ENCODE results near the gene TAGLN2.
A peak's percentile ranks its signal among the peaks of the same experiment; 100 is the strongest.

Gene TAGLN2

GRCh38 chr1:159935305-159935704 lies 10.0 kb upstream of the TAGLN2 start:
- H3K9ac ChIP-seq (ENCODE audit: low read depth, low read length): no peak overlapping the region
- H3K4me1 ChIP-seq (ENCODE audit: insufficient read depth, low read length): peaks cover 15% of the 10 kb centered on the region
- H3K9me3 ChIP-seq (ENCODE audit: control insufficient read depth, insufficient read depth, low read length): no peaks in the 10 kb centered on the region
- H3K36me3 ChIP-seq (ENCODE audit: insufficient read depth, low read length): no peaks in the 10 kb centered on the region

GRCh38 chr1:159934136-159935039 lies 9.1 kb upstream of the TAGLN2 start:
- no peaks in the 10 kb centered on the region for H3K9me3 ChIP-seq (ENCODE audit: control insufficient read depth, insufficient read depth, low read length)
- H3K9ac ChIP-seq (ENCODE audit: low read depth, low read length): no peak overlapping the region
- peaks cover 15% of the 10 kb centered on the region for H3K4me1 ChIP-seq (ENCODE audit: insufficient read depth, low read length)
- no peaks in the 10 kb centered on the region for H3K36me3 ChIP-seq (ENCODE audit: insufficient read depth, low read length)

GRCh38 chr1:159933347-159933746 lies 8.0 kb upstream of the TAGLN2 start:
- Histone ChIP-seq H3K9me3 (ENCODE audit: control insufficient read depth, insufficient read depth, low read length) (no peaks in the 10 kb centered on the region), H3K36me3 (ENCODE audit: insufficient read depth, low read length) (no peaks in the 10 kb centered on the region), H3K9ac (ENCODE audit: low read depth, low read length) (no peak overlapping the region), H3K4me1 (ENCODE audit: insufficient read depth, low read length) (peaks cover 15% of the 10 kb centered on the region)

GRCh38 chr1:159932296-159933285 lies 7.3 kb upstream of the TAGLN2 start:
- no peaks in the 10 kb centered on the region for H3K9me3 ChIP-seq (ENCODE audit: control insufficient read depth, insufficient read depth, low read length)
- H3K36me3 ChIP-seq (ENCODE audit: insufficient read depth, low read length): no peaks in the 10 kb centered on the region
- H3K4me1 ChIP-seq (ENCODE audit: insufficient read depth, low read length): peaks cover 11% of the 10 kb centered on the region
- no peak overlapping the region for H3K9ac ChIP-seq (ENCODE audit: low read depth, low read length)

- Histone ChIP-seq H3K4me1 (ENCODE audit: insufficient read depth, low read length) (peaks cover 3% of the 10 kb centered on the region), H3K36me3 (ENCODE audit: insufficient read depth, low read length) (no peaks in the 10 kb centered on the region), H3K9ac (ENCODE audit: low read depth, low read length) (no peak overlapping the region), H3K9me3 (ENCODE audit: control insufficient read depth, insufficient read depth, low read length) (no peaks in the 10 kb centered on the region)
Measured at GRCh38 chr1:159931795-159932173, 6.5 kb upstream of the TAGLN2 start.

GRCh38 chr1:159931101-159931794 lies 5.9 kb upstream of the TAGLN2 start:
- H3K36me3 ChIP-seq (ENCODE audit: insufficient read depth, low read length): no peaks in the 10 kb centered on the region
- no peaks in the 10 kb centered on the region for H3K9me3 ChIP-seq (ENCODE audit: control insufficient read depth, insufficient read depth, low read length)
- no peaks in the 10 kb centered on the region; the same call in 1 of the 2 replicates for H3K4me1 ChIP-seq (ENCODE audit: insufficient read depth, low read length)
- no peak overlapping the region for H3K9ac ChIP-seq (ENCODE audit: low read depth, low read length)

GRCh38 chr1:159930634-159931033 lies 5.3 kb upstream of the TAGLN2 start:
- Histone ChIP-seq H3K9me3 (ENCODE audit: control insufficient read depth, insufficient read depth, low read length) (no peaks in the 10 kb centered on the region), H3K9ac (ENCODE audit: low read depth, low read length) (no peak overlapping the region), H3K36me3 (ENCODE audit: insufficient read depth, low read length) (no peaks in the 10 kb centered on the region), H3K4me1 (ENCODE audit: insufficient read depth, low read length) (no peaks in the 10 kb centered on the region; the same call in 1 of the 2 replicates)

GRCh38 chr1:159930216-159930615 lies 4.9 kb upstream of the TAGLN2 start:
- Histone ChIP-seq H3K4me1 (ENCODE audit: insufficient read depth, low read length) (no peaks in the 10 kb centered on the region; the same call in 1 of the 2 replicates), H3K9ac (ENCODE audit: low read depth, low read length) (peak overlapping the region; percentile 55; the same call in 1 of the 2 replicates), H3K9me3 (ENCODE audit: control insufficient read depth, insufficient read depth, low read length) (no peaks in the 10 kb centered on the region), H3K36me3 (ENCODE audit: insufficient read depth, low read length) (no peaks in the 10 kb centered on the region)

- Histone ChIP-seq H3K9ac (ENCODE audit: low read depth, low read length) (peak overlapping the region; percentile 55; the same call in 1 of the 2 replicates), H3K9me3 (ENCODE audit: control insufficient read depth, insufficient read depth, low read length) (no peaks in the 10 kb centered on the region), H3K4me1 (ENCODE audit: insufficient read depth, low read length) (no peaks in the 10 kb centered on the region; the same call in 1 of the 2 replicates), H3K36me3 (ENCODE audit: insufficient read depth, low read length) (no peaks in the 10 kb centered on the region)
Measured at GRCh38 chr1:159929155-159930051, 4.1 kb upstream of the TAGLN2 start.

- Histone ChIP-seq H3K4me1 (ENCODE audit: insufficient read depth, low read length) (peaks cover 4% of the 10 kb centered on the region; the same call in 1 of the 2 replicates), H3K9ac (ENCODE audit: low read depth, low read length) (peak overlapping the region; percentile 55; the same call in 1 of the 2 replicates), H3K36me3 (ENCODE audit: insufficient read depth, low read length) (no peaks in the 10 kb centered on the region), H3K9me3 (ENCODE audit: control insufficient read depth, insufficient read depth, low read length) (no peaks in the 10 kb centered on the region)
Measured at GRCh38 chr1:159928491-159929050, 3.3 kb upstream of the TAGLN2 start.

- H3K9ac ChIP-seq (ENCODE audit: low read depth, low read length): no peak overlapping the region
- no peaks in the 10 kb centered on the region for H3K9me3 ChIP-seq (ENCODE audit: control insufficient read depth, insufficient read depth, low read length)
- H3K4me1 ChIP-seq (ENCODE audit: insufficient read depth, low read length): peaks cover 8% of the 10 kb centered on the region; the same call in 1 of the 2 replicates
- no peaks in the 10 kb centered on the region for H3K36me3 ChIP-seq (ENCODE audit: insufficient read depth, low read length)
Measured at GRCh38 chr1:159927849-159928431, 2.6 kb upstream of the TAGLN2 start.

- no peaks in the 10 kb centered on the region for H3K36me3 ChIP-seq (ENCODE audit: insufficient read depth, low read length)
- H3K4me1 ChIP-seq (ENCODE audit: insufficient read depth, low read length): peaks cover 14% of the 10 kb centered on the region; the same call in 1 of the 2 replicates
- H3K9ac ChIP-seq (ENCODE audit: low read depth, low read length): no peak overlapping the region
- H3K9me3 ChIP-seq (ENCODE audit: control insufficient read depth, insufficient read depth, low read length): no peaks in the 10 kb centered on the region
Measured at GRCh38 chr1:159927211-159927848, 2.0 kb upstream of the TAGLN2 start.
